Thyroid gland (tissue), 4 donors: ENCODE results near the gene OR52N4. TPM values are rescaled to one million over a fixed set of nuclear protein-coding genes. Genes with fewer than 3 reads are reported as not detected.

Source experiments
- DNase-seq, 2 donors: peaks; one replicate each; pipeline ENCODE4 v3.0.0-alpha.2; 2019
- H3K27ac ChIP-seq, 3 donors: fragments of 200-600 bp; sonication (generic); 1 replicate in 2 of 3; 2 replicates in 1 of 3; pipeline ENCODE4 v1.5.1; 2016 to 2019; ENCODE audit warnings: mild to moderate bottlenecking in 1 of 3, moderate library complexity in 1 of 3
- H3K27me3 ChIP-seq: fragments of 200-600 bp; sonication (generic); one replicate; pipeline ENCODE4 v1.5.1; 2019
- H3K36me3 ChIP-seq, 2 donors: fragments of 200-600 bp; sonication (generic); one replicate each; pipeline ENCODE4 v1.5.1; 2016 to 2019
- H3K4me1 ChIP-seq, 2 donors: fragments of 200-600 bp; sonication (generic); one replicate each; pipeline ENCODE4 v1.5.1; 2017 to 2019
- H3K4me3 ChIP-seq, 3 donors: fragments of 200-600 bp; sonication (generic); replicated peaks in 1 of 3; 1 replicate in 2 of 3; 2 replicates in 1 of 3; pipeline ENCODE4 v1.5.1; 2016; ENCODE audit warnings: mild to moderate bottlenecking in 1 of 3
- H3K9me3 ChIP-seq: fragments of 200-600 bp; sonication (generic); one replicate; pipeline ENCODE4 v1.5.1; 2017
- POLR2A ChIP-seq, 2 donors: fragments of 450-650 bp; IDR thresholded peaks; one replicate each; pipeline ENCODE4 v1.6.1; 2017; ENCODE audit warnings: antibody characterized with exemption in 2 of 2, mild to moderate bottlenecking in 2 of 2, moderate library complexity in 1 of 2
- WGBS, 2 donors: methylation state at CpG; one replicate each; pipeline ENCODE4 v1.1.5; 2017; 5-methylcytosine and 5-hydroxymethylcytosine counted together
- intact Hi-C: fragments of 100-400 bp; cut with DNase I; formaldehyde crosslinking; loops from one replicate; pipeline ENCODE4 v1.15.1; 2023
- total RNA-seq, 4 donors: library from RNA; depleted of rRNA; stranded (reverse); fragments of >200 nt; gene quantifications; one replicate each; pipeline ENCODE4 v1.2.3, GENCODE V29; 2016
- TF ChIP-seq, protein P1 (sequence below), 6 experiments: fragments of 200-600 bp in 3 of 6; fragments of 450-650 bp in 3 of 6; sonication (generic) in 3 of 6; IDR thresholded peaks; one replicate each; pipeline ENCODE4 v1.5.1; 2016 to 2019; ENCODE audit warnings: antibody characterized with exemption in 6 of 6, mild to moderate bottlenecking in 2 of 6, inconsistent platforms in 1 of 6, moderate library complexity in 1 of 6

OR52N4 gene
- total RNA-seq, 4 donors from 2014 or later: 0.45 to 0.83 TPM; not detected in 2

DNA sequence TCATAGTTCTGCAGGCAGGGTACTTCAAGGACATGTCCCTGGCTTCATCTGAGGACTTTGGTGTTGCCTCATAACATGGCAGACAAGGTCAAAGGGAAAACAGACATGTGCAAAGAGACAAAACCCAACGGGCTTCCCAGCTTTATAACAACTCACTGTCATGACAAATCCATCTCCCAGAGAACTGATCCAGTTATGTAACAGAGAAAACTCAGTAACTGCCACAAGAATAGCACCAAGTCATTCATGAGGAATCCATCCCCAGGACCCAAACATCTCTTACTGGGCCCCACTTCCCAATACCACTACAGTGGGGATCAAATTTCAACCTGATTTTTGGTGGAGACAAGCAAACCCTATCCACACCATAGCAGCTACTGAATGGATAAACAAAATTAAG, 13.0 kb downstream of the OR52N4 start:
- H3K36me3 ChIP-seq: no peaks in the 10 kb centered on the region
- whole genome bisulfite sequencing, 2 donors: 71 to 79% methylated on average over 1 of the region's 1 CpG
- H3K27ac ChIP-seq: no peak overlapping the region
- DNase-seq: no peak
- no peaks in the 10 kb centered on the region for H3K4me1 ChIP-seq
- no peak overlapping the region for H3K4me3 ChIP-seq
- no peaks in the 10 kb centered on the region for H3K27me3 ChIP-seq
- H3K9me3 ChIP-seq: no peaks in the 10 kb centered on the region
- TF ChIP-seq POLR2A (IDR thresholded peaks at IDR 0.05): no peak
- intact Hi-C loops: no loop called here

DNA sequence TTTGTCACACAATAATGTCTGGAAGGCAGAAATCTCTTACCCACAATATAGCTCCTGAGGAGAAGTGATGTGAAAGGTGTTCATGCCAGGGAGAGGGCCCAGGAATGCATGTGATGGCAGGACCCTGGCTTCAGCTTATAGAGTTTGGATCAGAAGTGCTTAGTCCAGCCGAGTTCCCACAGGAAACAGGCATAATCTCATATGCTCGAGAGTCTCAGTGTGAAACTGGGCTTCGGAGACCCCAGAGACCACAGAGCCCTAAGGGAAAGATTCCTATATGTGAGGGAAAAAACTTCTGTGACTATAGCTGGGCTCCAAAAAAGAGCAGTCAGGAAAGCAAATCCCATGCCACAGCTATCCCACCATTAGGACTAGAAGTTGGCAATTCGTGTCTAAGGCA, 29.2 kb downstream of the OR52N4 start, which contains the start of gene OR52N5:
OR52N5 (minus strand) TSS at position 101 of the 400 bp plus-strand sequence. CDS start 4,721 bp downstream, outside the sequence.
- no peaks in the 10 kb centered on the region for H3K27me3 ChIP-seq
- H3K27ac ChIP-seq: no peak within 1 kb of the TSS
- intact Hi-C loops: no loop called here
- no peak for TF ChIP-seq POLR2A (IDR thresholded peaks at IDR 0.05)
- TF ChIP-seq, protein P1, sequence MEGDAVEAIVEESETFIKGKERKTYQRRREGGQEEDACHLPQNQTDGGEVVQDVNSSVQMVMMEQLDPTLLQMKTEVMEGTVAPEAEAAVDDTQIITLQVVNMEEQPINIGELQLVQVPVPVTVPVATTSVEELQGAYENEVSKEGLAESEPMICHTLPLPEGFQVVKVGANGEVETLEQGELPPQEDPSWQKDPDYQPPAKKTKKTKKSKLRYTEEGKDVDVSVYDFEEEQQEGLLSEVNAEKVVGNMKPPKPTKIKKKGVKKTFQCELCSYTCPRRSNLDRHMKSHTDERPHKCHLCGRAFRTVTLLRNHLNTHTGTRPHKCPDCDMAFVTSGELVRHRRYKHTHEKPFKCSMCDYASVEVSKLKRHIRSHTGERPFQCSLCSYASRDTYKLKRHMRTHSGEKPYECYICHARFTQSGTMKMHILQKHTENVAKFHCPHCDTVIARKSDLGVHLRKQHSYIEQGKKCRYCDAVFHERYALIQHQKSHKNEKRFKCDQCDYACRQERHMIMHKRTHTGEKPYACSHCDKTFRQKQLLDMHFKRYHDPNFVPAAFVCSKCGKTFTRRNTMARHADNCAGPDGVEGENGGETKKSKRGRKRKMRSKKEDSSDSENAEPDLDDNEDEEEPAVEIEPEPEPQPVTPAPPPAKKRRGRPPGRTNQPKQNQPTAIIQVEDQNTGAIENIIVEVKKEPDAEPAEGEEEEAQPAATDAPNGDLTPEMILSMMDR (IDR thresholded peaks at IDR 0.05): no peak
- H3K36me3 ChIP-seq: no peaks in the 10 kb centered on the region
- 43 to 67% methylated on average over 4 of the region's 4 CpGs for WGBS, 2 donors
- H3K4me1 ChIP-seq: no peaks in the 10 kb centered on the region
- no peak for DNase-seq
- H3K4me3 ChIP-seq: no peak within 1 kb of the TSS
- H3K9me3 ChIP-seq: no peaks in the 10 kb centered on the region

DNA sequence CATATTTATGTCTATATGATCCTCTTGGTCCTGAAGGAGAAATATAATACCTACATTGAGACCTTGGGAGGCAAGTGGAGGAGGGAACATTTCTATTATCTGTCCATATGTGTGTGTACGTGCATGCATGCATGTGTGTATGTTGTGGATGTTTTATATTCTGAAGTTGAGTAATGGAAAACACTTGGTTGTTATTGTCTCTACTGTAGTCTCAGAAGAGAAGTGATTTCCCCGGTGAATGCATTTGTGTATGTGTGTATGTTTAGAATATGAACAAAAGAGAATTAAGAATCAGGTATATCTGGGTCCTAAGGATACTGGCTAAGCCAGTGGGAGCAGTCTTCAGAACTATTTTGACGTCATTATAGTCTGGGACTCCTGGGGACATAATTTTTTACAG, 37.1 kb downstream of the OR52N4 start, which contains the start of gene OR52N1:
OR52N1 (minus strand) TSS at position 101 of the 400 bp plus-strand sequence. CDS start 2,449 bp downstream, outside the sequence.
- no peaks in the 10 kb centered on the region for H3K36me3 ChIP-seq
- DNase-seq: no peak
- H3K4me3 ChIP-seq: no peak within 1 kb of the TSS
- 83 to 88% methylated on average over 3 of the region's 3 CpGs for WGBS, 2 donors
- H3K9me3 ChIP-seq: no peaks in the 10 kb centered on the region
- intact Hi-C loops: no loop called here
- H3K27ac ChIP-seq: no peak within 1 kb of the TSS
- no peaks in the 10 kb centered on the region for H3K27me3 ChIP-seq
- no peaks in the 10 kb centered on the region for H3K4me1 ChIP-seq
- no peak for TF ChIP-seq POLR2A (IDR thresholded peaks at IDR 0.05)
- TF ChIP-seq, protein P1 (IDR thresholded peaks at IDR 0.05): no peak

DNA sequence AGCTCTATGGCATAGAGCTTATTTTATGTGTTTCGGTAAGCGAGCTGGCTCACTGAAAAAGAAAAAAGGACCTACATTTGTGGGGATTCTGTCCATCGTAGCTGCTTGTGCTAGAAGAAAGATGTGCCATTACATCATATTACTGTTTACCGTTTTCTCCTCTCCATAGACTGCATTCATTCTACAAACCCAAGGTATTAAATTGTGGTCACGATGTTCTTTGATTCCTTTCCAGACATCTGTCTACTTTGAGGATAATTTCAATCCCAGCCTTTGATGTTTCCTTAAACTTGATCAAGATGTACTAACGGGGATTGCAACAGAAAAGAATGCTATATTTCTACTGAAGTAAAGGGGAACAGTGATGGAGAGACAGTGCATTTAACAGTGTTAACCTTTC, 42.5 kb downstream of the OR52N4 start:
- TF ChIP-seq, protein P1 (IDR thresholded peaks at IDR 0.05): no peak
- no peak for TF ChIP-seq POLR2A (IDR thresholded peaks at IDR 0.05)
- H3K27me3 ChIP-seq: no peaks in the 10 kb centered on the region
- H3K36me3 ChIP-seq: no peaks in the 10 kb centered on the region
- intact Hi-C loops: no loop called here
- no peak overlapping the region for H3K27ac ChIP-seq
- no peak for DNase-seq
- no peak overlapping the region for H3K4me3 ChIP-seq
- no peaks in the 10 kb centered on the region for H3K9me3 ChIP-seq
- WGBS, 2 donors: 88 to 92% methylated on average over 6 of the region's 6 CpGs
- H3K4me1 ChIP-seq: no peaks in the 10 kb centered on the region

DNA sequence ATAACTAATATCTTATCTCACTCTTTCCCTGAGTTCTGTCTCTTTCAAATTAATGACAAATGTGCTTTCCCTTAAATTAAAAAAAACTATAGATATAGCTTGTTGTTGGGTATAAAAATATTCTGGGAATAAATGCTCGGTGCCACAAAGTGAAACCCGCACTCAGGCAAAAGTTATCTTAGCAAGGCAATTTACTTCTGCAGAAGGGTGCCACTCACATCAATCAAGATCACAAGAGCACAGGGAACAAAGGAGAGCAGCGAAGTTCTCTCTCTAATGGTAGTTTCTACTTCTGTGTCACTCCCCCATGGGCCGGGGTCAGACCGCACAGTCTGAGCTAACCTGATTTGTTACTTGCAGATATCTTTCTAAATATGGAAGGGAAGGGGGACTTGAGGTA, 49.9 kb downstream of the OR52N4 start:
- H3K9me3 ChIP-seq: no peaks in the 10 kb centered on the region
- H3K36me3 ChIP-seq: no peaks in the 10 kb centered on the region
- TF ChIP-seq, protein P1 (IDR thresholded peaks at IDR 0.05): no peak
- no peak for TF ChIP-seq POLR2A (IDR thresholded peaks at IDR 0.05)
- H3K4me1 ChIP-seq: no peaks in the 10 kb centered on the region
- WGBS, 2 donors: 92 to 94% methylated on average over 5 of the region's 5 CpGs
- no peak overlapping the region for H3K4me3 ChIP-seq
- DNase-seq: no peak
- H3K27me3 ChIP-seq: no peaks in the 10 kb centered on the region
- intact Hi-C loops: loop anchor here (10.0 kb wide), 1 partner anchor 679 kb away; no protein-coding TSS in a partner anchor
- no peak overlapping the region for H3K27ac ChIP-seq

Other genes with a start within 250 kb of the OR52N4 start
- 1 to 10 TPM in 3 of 4 donors, under 1 TPM in 1; 0.56 to 2.0 (median 1.6) TPM for gene UBQLN3, start 244.3 kb upstream of the OR52N4 start, total RNA-seq
- 1 to 10 TPM in 2 of 4 donors, under 1 TPM in 2; 0.54 to 2.0 (median 0.87) TPM for gene UBQLNL, start 237.5 kb upstream of the OR52N4 start, total RNA-seq
- gene OR52H1, start 205.7 kb upstream of the OR52N4 start, total RNA-seq: 1 to 10 TPM in 3 of 4 donors, under 1 TPM in 1; 0.78 to 2.8 (median 1.1) TPM
- not detected for gene OR52B6, start 173.4 kb upstream of the OR52N4 start, total RNA-seq
- 1 to 10 TPM; 7.1 to 9.6 (median 9.2) TPM for gene TRIM6, start 157.6 kb upstream of the OR52N4 start, total RNA-seq
- 10 to 100 TPM in 1 of 4 donors, 1 to 10 TPM in 3; 7.0 to 11.1 (median 7.6) TPM for gene TRIM34, start 129.2 kb upstream of the OR52N4 start, total RNA-seq
- gene TRIM5, start 69.2 kb upstream of the OR52N4 start, total RNA-seq: 10 to 100 TPM; 20.8 to 61.5 (median 43.3) TPM
- gene TRIM22, start 64.5 kb upstream of the OR52N4 start, total RNA-seq: 10 to 100 TPM; 20.1 to 45.0 (median 28.1) TPM
- not detected for gene OR56B1, start 17.8 kb upstream of the OR52N4 start, total RNA-seq
- not detected for gene OR52N5, start 29.1 kb downstream of the OR52N4 start, total RNA-seq
- gene OR52N1, start 37.0 kb downstream of the OR52N4 start, total RNA-seq: not detected
- not detected for gene OR52N2, start 54.7 kb downstream of the OR52N4 start, total RNA-seq
- gene OR52E6, start 87.7 kb downstream of the OR52N4 start, total RNA-seq: not detected
- not detected for gene OR52E8, start 103.4 kb downstream of the OR52N4 start, total RNA-seq
- gene OR52E4, start 126.4 kb downstream of the OR52N4 start, total RNA-seq: not detected
- not detected for gene OR52E5, start 139.0 kb downstream of the OR52N4 start, total RNA-seq
- not detected for gene OR56A3, start 188.0 kb downstream of the OR52N4 start, total RNA-seq
- not detected for gene OR56A5, start 214.3 kb downstream of the OR52N4 start, total RNA-seq
- not detected for gene OR52L1, start 232.7 kb downstream of the OR52N4 start, total RNA-seq